Measurements from ENCODE around the gene PEPD.
A peak's percentile ranks its signal among the peaks of the same experiment; 100 is the strongest.

PEPD gene

DNA sequence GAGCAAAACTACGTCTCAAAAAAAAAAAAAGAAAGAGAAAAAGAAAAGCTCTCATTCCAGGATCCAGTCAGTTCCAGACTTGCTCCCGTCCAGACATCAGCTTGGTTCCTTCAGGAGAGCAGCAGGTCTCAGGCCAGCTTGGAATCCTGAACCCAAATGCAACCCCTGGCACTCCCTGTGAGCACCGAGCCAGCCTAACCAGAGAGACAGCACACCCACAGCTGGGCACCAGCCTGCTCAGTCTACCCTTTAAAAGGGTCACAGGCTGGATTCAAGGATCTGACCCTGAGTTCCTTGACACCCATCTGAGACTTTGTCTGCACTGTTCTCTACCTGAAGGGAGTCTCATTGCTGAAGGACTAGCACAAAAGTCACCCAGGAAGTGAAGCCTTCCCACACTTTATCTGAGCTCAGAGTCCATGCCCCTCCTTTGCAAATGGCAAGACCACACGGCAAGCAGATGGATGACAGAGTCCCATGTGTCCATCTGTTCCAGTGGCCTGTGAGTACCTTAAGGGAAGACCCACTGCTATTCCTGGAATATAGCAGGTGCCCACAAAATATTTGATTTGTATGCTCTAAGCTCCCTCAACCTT, 1.4 kb downstream of the PEPD start:
- Histone ChIP-seq H3K9ac (ENCODE audit: low read depth, low read length, poor library complexity, severe bottlenecking) (no peak overlapping the region), H3K9me2 (replicated peaks; ENCODE audit: low read depth, low read length) (no peaks in the 10 kb centered on the region), H3K36me3 (ENCODE audit: insufficient read depth, low read length) (no peaks in the 10 kb centered on the region), H3K27me3 (ENCODE audit: insufficient read depth, low read length, poor library complexity, severe bottlenecking) (no peaks in the 10 kb centered on the region), H2AFZ (ENCODE audit: low read length) (no peak overlapping the region), H3K4me2 (ENCODE audit: low read depth, low read length, poor library complexity, severe bottlenecking) (peak overlapping the region; percentile 95), H3K4me3 (ENCODE audit: low read length, poor library complexity, severe bottlenecking) (no peak overlapping the region), H3K4me1 (ENCODE audit: insufficient read depth, low read length, poor library complexity, severe bottlenecking) (peaks cover 29% of the 10 kb centered on the region), H3K79me2 (ENCODE audit: insufficient read depth, low read length) (peaks cover 7% of the 10 kb centered on the region; the same call in 1 of the 2 replicates), H3F3A (ENCODE audit: low read depth) (no peaks in the 10 kb centered on the region), H3K9me3 (ENCODE audit: insufficient read depth, low read depth, low read length) (no peaks in the 10 kb centered on the region), H4K20me1 (ENCODE audit: insufficient read depth, low read length, poor library complexity, severe bottlenecking) (no peaks in the 10 kb centered on the region)
- TF ChIP-seq, protein P1, sequence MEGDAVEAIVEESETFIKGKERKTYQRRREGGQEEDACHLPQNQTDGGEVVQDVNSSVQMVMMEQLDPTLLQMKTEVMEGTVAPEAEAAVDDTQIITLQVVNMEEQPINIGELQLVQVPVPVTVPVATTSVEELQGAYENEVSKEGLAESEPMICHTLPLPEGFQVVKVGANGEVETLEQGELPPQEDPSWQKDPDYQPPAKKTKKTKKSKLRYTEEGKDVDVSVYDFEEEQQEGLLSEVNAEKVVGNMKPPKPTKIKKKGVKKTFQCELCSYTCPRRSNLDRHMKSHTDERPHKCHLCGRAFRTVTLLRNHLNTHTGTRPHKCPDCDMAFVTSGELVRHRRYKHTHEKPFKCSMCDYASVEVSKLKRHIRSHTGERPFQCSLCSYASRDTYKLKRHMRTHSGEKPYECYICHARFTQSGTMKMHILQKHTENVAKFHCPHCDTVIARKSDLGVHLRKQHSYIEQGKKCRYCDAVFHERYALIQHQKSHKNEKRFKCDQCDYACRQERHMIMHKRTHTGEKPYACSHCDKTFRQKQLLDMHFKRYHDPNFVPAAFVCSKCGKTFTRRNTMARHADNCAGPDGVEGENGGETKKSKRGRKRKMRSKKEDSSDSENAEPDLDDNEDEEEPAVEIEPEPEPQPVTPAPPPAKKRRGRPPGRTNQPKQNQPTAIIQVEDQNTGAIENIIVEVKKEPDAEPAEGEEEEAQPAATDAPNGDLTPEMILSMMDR (conservative IDR thresholded peaks at IDR 0.05; ENCODE audit: low read length): no peak
- no peak for TF ChIP-seq EZH2phosphoT487 (IDR thresholded peaks at IDR 0.05; ENCODE audit: borderline replicate concordance)

DNA sequence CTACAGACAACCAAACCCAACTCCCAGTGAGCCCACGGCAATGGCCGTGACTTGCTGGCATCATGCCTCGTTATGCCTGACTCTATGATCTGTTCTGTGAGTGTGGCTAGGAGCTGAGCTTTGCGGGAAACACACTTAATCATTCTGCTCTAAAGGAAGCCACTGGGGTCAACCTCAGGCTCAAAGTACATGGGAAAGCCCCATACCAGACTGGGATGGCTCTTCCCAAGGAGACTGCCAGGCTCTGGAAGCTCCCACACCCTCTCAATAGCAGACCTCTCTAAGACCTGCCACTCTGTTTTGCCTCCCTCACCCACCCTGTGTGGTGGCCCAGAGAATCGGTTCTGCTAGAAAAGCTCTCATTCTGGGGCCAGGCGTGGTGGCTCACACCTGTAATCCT, 2.2 kb downstream of the PEPD start:
- Histone ChIP-seq H3K79me2 (ENCODE audit: insufficient read depth, low read length) (peaks cover 9% of the 10 kb centered on the region; the same call in 1 of the 2 replicates), H3K9me3 (ENCODE audit: insufficient read depth, low read depth, low read length) (no peaks in the 10 kb centered on the region)
- TF ChIP-seq, protein P1 (conservative IDR thresholded peaks at IDR 0.05; ENCODE audit: low read length): no peak

GRCh38 chr19:33518541-33518940, 3.0 kb downstream of the PEPD start:
- no peaks in the 10 kb centered on the region for H4K20me1 ChIP-seq (ENCODE audit: insufficient read depth, low read length, poor library complexity, severe bottlenecking)
- no peaks in the 10 kb centered on the region for H3K27me3 ChIP-seq (ENCODE audit: insufficient read depth, low read length, poor library complexity, severe bottlenecking)
- no peaks in the 10 kb centered on the region for H3K9me2 ChIP-seq (replicated peaks; ENCODE audit: low read depth, low read length)
- H3K79me2 ChIP-seq (ENCODE audit: insufficient read depth, low read length): peaks cover 18% of the 10 kb centered on the region; the same call in 1 of the 2 replicates
- peaks cover 43% of the 10 kb centered on the region for H3K4me1 ChIP-seq (ENCODE audit: insufficient read depth, low read length, poor library complexity, severe bottlenecking)
- H3K9me3 ChIP-seq (ENCODE audit: insufficient read depth, low read depth, low read length): no peaks in the 10 kb centered on the region
- H3K4me3 ChIP-seq (ENCODE audit: low read length, poor library complexity, severe bottlenecking): no peak overlapping the region
- no peak overlapping the region for H3K4me2 ChIP-seq (ENCODE audit: low read depth, low read length, poor library complexity, severe bottlenecking)
- H3F3A ChIP-seq (ENCODE audit: low read depth): no peaks in the 10 kb centered on the region
- TF ChIP-seq EZH2phosphoT487 (IDR thresholded peaks at IDR 0.05; ENCODE audit: borderline replicate concordance): no peak
- TF ChIP-seq, protein P1 (conservative IDR thresholded peaks at IDR 0.05; ENCODE audit: low read length): no peak
- no peak overlapping the region for H3K9ac ChIP-seq (ENCODE audit: low read depth, low read length, poor library complexity, severe bottlenecking)
- no peaks in the 10 kb centered on the region for H3K36me3 ChIP-seq (ENCODE audit: insufficient read depth, low read length)
- H2AFZ ChIP-seq (ENCODE audit: low read length): no peak overlapping the region

More for the DNA sequence above, 2.2 kb downstream of the PEPD start:
- H3F3A ChIP-seq (ENCODE audit: low read depth): no peaks in the 10 kb centered on the region
- no peak overlapping the region for H3K4me2 ChIP-seq (ENCODE audit: low read depth, low read length, poor library complexity, severe bottlenecking)
- no peaks in the 10 kb centered on the region for H3K27me3 ChIP-seq (ENCODE audit: insufficient read depth, low read length, poor library complexity, severe bottlenecking)
- peaks cover 36% of the 10 kb centered on the region for H3K4me1 ChIP-seq (ENCODE audit: insufficient read depth, low read length, poor library complexity, severe bottlenecking)
- no peak overlapping the region for H2AFZ ChIP-seq (ENCODE audit: low read length)
- H3K9me2 ChIP-seq (replicated peaks; ENCODE audit: low read depth, low read length): no peaks in the 10 kb centered on the region
- H3K4me3 ChIP-seq (ENCODE audit: low read length, poor library complexity, severe bottlenecking): no peak overlapping the region
- no peaks in the 10 kb centered on the region for H3K36me3 ChIP-seq (ENCODE audit: insufficient read depth, low read length)
- H4K20me1 ChIP-seq (ENCODE audit: insufficient read depth, low read length, poor library complexity, severe bottlenecking): no peaks in the 10 kb centered on the region
- no peak overlapping the region for H3K9ac ChIP-seq (ENCODE audit: low read depth, low read length, poor library complexity, severe bottlenecking)
